WTC11 (cell line): ENCODE results near the gene PROSER2. TPM values are rescaled to one million over a fixed set of nuclear protein-coding genes. Genes with fewer than 3 reads are reported as not detected.

ENCODE experiments used
- ATAC-seq: fragments of 200-7000 bp; cut with Tn5 transposase; 2 replicates; pipeline ENCODE4 v1.10.0; 2021; ENCODE audit warnings: mild to moderate bottlenecking, moderate library complexity
- CTCF ChIA-PET: fragments of 300-600 bp; sonication (Branson Sonifier 250); formaldehyde crosslinking; loops from one replicate; lab custom pipeline; 2021; ENCODE audit warnings: antibody characterized with exemption; lab: Charles Lee
- POLR2A ChIA-PET: fragments of 350-600 bp; sonication (Branson Sonifier 250); formaldehyde crosslinking; loops from one replicate; lab custom pipeline; 2021; ENCODE audit warnings: antibody characterized with exemption; lab: Charles Lee
- DNase-seq: peaks from one replicate; pipeline ENCODE4 v3.0.0; 2021; ENCODE audit warnings: low spot score
- H3K27ac Mint-ChIP-seq: 2 replicates; pipeline ENCODE4 v1.8.0; 2021; ENCODE audit warnings: mixed read lengths
- H3K27me3 Mint-ChIP-seq: 2 replicates; pipeline ENCODE4 v1.8.0; 2021; ENCODE audit warnings: low read depth, mild to moderate bottlenecking, moderate library complexity, mixed read lengths
- H3K36me3 Mint-ChIP-seq: 2 replicates; pipeline ENCODE4 v1.8.0; 2021; ENCODE audit warnings: mixed read lengths
- H3K4me1 Mint-ChIP-seq: 2 replicates; pipeline ENCODE4 v1.8.0; 2022; ENCODE audit warnings: mixed read lengths
- H3K4me3 Mint-ChIP-seq: 2 replicates; pipeline ENCODE4 v1.8.0; 2021; ENCODE audit warnings: mild to moderate bottlenecking, moderate library complexity, mixed read lengths
- H3K9me3 Mint-ChIP-seq: 2 replicates; pipeline ENCODE4 v1.8.0; 2021; ENCODE audit warnings: mixed read lengths
- ATF1 ChIP-seq: sonication (generic); formaldehyde crosslinking; IDR thresholded peaks from 2 replicates; pipeline ENCODE4 v1.8.1; 2023; ENCODE audit warnings: mild to moderate bottlenecking, moderate library complexity, missing genetic modification reagents
- CTCF ChIP-seq: fragments of 200-600 bp; IDR thresholded peaks from 2 replicates; pipeline ENCODE4 v1.8.0; 2022; ENCODE audit warnings: antibody characterized with exemption
- ESRRA ChIP-seq: sonication (generic); formaldehyde crosslinking; IDR thresholded peaks from 2 replicates; pipeline ENCODE4 v1.8.1; 2022; ENCODE audit warnings: mild to moderate bottlenecking, missing genetic modification reagents, borderline replicate concordance
- FOXK1 ChIP-seq: sonication (generic); formaldehyde crosslinking; IDR thresholded peaks from 2 replicates; pipeline ENCODE4 v1.8.0; 2022; ENCODE audit warnings: mild to moderate bottlenecking, moderate library complexity, missing genetic modification reagents
- MYBL2 ChIP-seq: sonication (generic); formaldehyde crosslinking; IDR thresholded peaks from 2 replicates; pipeline ENCODE4 v1.8.1; 2023; ENCODE audit warnings: mild to moderate bottlenecking, moderate library complexity, missing genetic modification reagents
- NR1H2 ChIP-seq: sonication (generic); formaldehyde crosslinking; IDR thresholded peaks from 2 replicates; pipeline ENCODE4 v1.9.0; 2021; ENCODE audit warnings: mild to moderate bottlenecking, moderate library complexity, missing genetic modification reagents
- NR2C2 ChIP-seq: sonication (generic); formaldehyde crosslinking; IDR thresholded peaks from 2 replicates; pipeline ENCODE4 v1.8.0; 2022; ENCODE audit warnings: mild to moderate bottlenecking, missing genetic modification reagents
- SMAD3 ChIP-seq: sonication (generic); formaldehyde crosslinking; IDR thresholded peaks from 2 replicates; pipeline ENCODE4 v1.8.0; 2022; ENCODE audit warnings: missing genetic modification reagents, mild to moderate bottlenecking, borderline replicate concordance
- SP1 ChIP-seq: sonication (generic); formaldehyde crosslinking; conservative IDR thresholded peaks from 2 replicates; pipeline ENCODE4 v1.8.1; 2022; ENCODE audit warnings: missing genetic modification reagents
- USF1 ChIP-seq: sonication (generic); formaldehyde crosslinking; IDR thresholded peaks from 2 replicates; pipeline ENCODE4 v1.8.0; 2022; ENCODE audit warnings: mild to moderate bottlenecking, missing genetic modification reagents
- USF2 ChIP-seq: sonication (generic); formaldehyde crosslinking; IDR thresholded peaks from 2 replicates; pipeline ENCODE4 v1.8.1; 2023; ENCODE audit warnings: mild to moderate bottlenecking, missing genetic modification reagents, moderate library complexity
- ZBTB21 ChIP-seq: sonication (generic); formaldehyde crosslinking; IDR thresholded peaks from 2 replicates; pipeline ENCODE4 v1.8.1; 2023; ENCODE audit warnings: mild to moderate bottlenecking, missing genetic modification reagents, borderline replicate concordance
- ZNF138 ChIP-seq: sonication (generic); formaldehyde crosslinking; conservative IDR thresholded peaks from 2 replicates; pipeline ENCODE4 v1.8.1; 2022; ENCODE audit warnings: mild to moderate bottlenecking, moderate library complexity, missing genetic modification reagents
- ZNF219 ChIP-seq: sonication (generic); formaldehyde crosslinking; IDR thresholded peaks from 2 replicates; pipeline ENCODE4 v1.8.0; 2023; ENCODE audit warnings: missing genetic modification reagents, mild to moderate bottlenecking, borderline replicate concordance
- total RNA-seq: library from RNA; stranded (reverse); gene quantifications from 3 replicates; pipeline ENCODE4 v1.2.3, GENCODE V29; 2021
- TF ChIP-seq, protein P1 (sequence below): sonication (generic); formaldehyde crosslinking; IDR thresholded peaks from 2 replicates; pipeline ENCODE4 v1.8.1; 2023; ENCODE audit warnings: mild to moderate bottlenecking, missing genetic modification reagents, borderline replicate concordance
- TF ChIP-seq, protein P2 (sequence below): sonication (generic); formaldehyde crosslinking; IDR thresholded peaks from 2 replicates; pipeline ENCODE4 v1.8.1; 2023; ENCODE audit warnings: mild to moderate bottlenecking, missing genetic modification reagents, moderate library complexity
- TF ChIP-seq, protein P3 (sequence below): sonication (generic); formaldehyde crosslinking; IDR thresholded peaks from 2 replicates; pipeline ENCODE4 v1.8.1; 2023; ENCODE audit warnings: mild to moderate bottlenecking, missing genetic modification reagents

The PROSER2 gene
- total RNA-seq, 1 experiment from 2014 or later: 8.5 TPM

DNA sequence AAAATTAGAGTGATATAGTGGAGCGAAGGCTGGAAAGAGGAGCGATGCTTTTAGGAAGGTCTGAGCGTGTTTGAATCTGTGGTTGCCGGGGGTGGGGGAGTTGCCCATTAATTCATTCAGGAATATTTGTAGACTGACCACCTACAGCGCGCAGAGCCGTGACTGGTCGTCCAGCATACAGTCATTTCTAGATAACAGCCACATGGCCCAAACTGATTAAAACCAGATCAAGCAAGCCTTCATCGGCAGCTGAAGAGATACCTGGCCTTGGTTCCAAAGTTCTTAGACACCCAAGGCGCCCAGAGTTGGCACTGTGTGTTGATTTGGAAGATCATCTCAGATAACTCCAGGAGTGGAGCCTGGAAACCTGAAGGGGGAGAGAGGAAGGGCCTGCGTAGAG, 1.7 kb downstream of the PROSER2 start:
- TF ChIP-seq, protein P1, sequence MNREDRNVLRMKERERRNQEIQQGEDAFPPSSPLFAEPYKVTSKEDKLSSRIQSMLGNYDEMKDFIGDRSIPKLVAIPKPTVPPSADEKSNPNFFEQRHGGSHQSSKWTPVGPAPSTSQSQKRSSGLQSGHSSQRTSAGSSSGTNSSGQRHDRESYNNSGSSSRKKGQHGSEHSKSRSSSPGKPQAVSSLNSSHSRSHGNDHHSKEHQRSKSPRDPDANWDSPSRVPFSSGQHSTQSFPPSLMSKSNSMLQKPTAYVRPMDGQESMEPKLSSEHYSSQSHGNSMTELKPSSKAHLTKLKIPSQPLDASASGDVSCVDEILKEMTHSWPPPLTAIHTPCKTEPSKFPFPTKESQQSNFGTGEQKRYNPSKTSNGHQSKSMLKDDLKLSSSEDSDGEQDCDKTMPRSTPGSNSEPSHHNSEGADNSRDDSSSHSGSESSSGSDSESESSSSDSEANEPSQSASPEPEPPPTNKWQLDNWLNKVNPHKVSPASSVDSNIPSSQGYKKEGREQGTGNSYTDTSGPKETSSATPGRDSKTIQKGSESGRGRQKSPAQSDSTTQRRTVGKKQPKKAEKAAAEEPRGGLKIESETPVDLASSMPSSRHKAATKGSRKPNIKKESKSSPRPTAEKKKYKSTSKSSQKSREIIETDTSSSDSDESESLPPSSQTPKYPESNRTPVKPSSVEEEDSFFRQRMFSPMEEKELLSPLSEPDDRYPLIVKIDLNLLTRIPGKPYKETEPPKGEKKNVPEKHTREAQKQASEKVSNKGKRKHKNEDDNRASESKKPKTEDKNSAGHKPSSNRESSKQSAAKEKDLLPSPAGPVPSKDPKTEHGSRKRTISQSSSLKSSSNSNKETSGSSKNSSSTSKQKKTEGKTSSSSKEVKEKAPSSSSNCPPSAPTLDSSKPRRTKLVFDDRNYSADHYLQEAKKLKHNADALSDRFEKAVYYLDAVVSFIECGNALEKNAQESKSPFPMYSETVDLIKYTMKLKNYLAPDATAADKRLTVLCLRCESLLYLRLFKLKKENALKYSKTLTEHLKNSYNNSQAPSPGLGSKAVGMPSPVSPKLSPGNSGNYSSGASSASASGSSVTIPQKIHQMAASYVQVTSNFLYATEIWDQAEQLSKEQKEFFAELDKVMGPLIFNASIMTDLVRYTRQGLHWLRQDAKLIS (CRISPR knock-in tag): no peak
- TF ChIP-seq USF2: no peak
- TF ChIP-seq FOXK1: no peak
- TF ChIP-seq ZNF219 (CRISPR knock-in tag): no peak
- TF ChIP-seq MYBL2 (CRISPR knock-in tag): no peak
- TF ChIP-seq ZBTB21 (CRISPR knock-in tag): no peak
- TF ChIP-seq ZNF138 (CRISPR knock-in tag): no peak
- no peak for TF ChIP-seq ESRRA (CRISPR knock-in tag)
- TF ChIP-seq, all 79 proteins: peak for 0
- DNase-seq: no peak
- CTCF ChIA-PET: interaction anchor here (0.8 kb wide), 1 partner anchor 28 kb away, joined by 3 read pairs; no protein-coding TSS in a partner anchor
- POLR2A ChIA-PET: interaction anchor here (0.6 kb wide), 1 partner anchor 10 kb away, joined by 5 read pairs; no protein-coding TSS in a partner anchor
- no peak overlapping the region for H3K27ac Mint-ChIP-seq
- peak overlapping the region; percentile 85 for H3K4me3 Mint-ChIP-seq
- ATAC-seq: no peak
- no peaks in the 10 kb centered on the region for H3K9me3 Mint-ChIP-seq
- no peaks in the 10 kb centered on the region for H3K36me3 Mint-ChIP-seq
- peaks cover 19% of the 10 kb centered on the region for H3K4me1 Mint-ChIP-seq
- peaks cover 16% of the 10 kb centered on the region for H3K27me3 Mint-ChIP-seq

DNA sequence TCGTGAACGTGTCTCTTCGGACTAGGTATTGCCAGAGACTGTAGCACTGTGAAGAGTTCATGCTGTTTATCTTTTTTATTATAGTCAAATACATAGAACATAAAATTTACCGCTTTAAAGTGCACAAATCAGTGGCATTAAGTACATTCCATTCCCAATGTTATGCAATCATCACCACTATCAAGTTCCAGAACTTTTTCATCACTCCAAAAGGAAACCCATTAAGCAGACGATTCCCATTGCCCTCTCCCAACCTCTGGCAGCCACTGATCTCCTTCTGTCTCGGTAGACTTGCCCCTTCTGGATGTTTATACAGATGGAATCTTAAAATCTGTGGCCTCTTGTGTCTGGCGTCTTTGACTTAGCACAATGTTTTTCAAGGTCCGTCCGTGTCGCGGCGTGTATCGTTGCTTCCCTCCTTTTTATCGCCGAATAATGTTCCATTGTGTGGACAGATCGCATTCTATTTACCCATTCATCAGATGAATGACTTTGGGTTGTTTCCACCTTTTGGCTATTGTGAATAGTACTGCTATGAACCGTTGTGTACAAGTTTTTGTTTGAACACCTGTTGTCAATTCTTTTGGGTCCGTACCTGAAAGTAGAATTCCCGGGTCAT, 2.7 kb downstream of the PROSER2 start:
- Mint-ChIP-seq H3K36me3 (no peaks in the 10 kb centered on the region), H3K4me3 (no peak overlapping the region), H3K4me1 (peaks cover 27% of the 10 kb centered on the region), H3K27ac (no peak overlapping the region), H3K27me3 (peaks cover 16% of the 10 kb centered on the region), H3K9me3 (no peaks in the 10 kb centered on the region)
- DNase-seq: no peak
- CTCF ChIA-PET: no interaction called here
- ATAC-seq: no peak
- POLR2A ChIA-PET: no interaction called here
- TF ChIP-seq SP1 (CRISPR knock-in tag) (no peak), ATF1 (CRISPR knock-in tag) (no peak), USF1 (CRISPR knock-in tag) (no peak), NR1H2 (no peak), ZBTB21 (CRISPR knock-in tag) (no peak), FOXK1 (no peak), ESRRA (CRISPR knock-in tag) (no peak), CTCF (no peak), NR2C2 (CRISPR knock-in tag) (no peak), SMAD3 (CRISPR knock-in tag) (no peak)
- TF ChIP-seq, protein P2, sequence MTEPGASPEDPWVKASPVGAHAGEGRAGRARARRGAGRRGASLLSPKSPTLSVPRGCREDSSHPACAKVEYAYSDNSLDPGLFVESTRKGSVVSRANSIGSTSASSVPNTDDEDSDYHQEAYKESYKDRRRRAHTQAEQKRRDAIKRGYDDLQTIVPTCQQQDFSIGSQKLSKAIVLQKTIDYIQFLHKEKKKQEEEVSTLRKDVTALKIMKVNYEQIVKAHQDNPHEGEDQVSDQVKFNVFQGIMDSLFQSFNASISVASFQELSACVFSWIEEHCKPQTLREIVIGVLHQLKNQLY (CRISPR knock-in tag): no peak
- TF ChIP-seq, protein P3, sequence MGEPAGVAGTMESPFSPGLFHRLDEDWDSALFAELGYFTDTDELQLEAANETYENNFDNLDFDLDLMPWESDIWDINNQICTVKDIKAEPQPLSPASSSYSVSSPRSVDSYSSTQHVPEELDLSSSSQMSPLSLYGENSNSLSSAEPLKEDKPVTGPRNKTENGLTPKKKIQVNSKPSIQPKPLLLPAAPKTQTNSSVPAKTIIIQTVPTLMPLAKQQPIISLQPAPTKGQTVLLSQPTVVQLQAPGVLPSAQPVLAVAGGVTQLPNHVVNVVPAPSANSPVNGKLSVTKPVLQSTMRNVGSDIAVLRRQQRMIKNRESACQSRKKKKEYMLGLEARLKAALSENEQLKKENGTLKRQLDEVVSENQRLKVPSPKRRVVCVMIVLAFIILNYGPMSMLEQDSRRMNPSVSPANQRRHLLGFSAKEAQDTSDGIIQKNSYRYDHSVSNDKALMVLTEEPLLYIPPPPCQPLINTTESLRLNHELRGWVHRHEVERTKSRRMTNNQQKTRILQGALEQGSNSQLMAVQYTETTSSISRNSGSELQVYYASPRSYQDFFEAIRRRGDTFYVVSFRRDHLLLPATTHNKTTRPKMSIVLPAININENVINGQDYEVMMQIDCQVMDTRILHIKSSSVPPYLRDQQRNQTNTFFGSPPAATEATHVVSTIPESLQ (CRISPR knock-in tag): no peak
